22Rv1 (cell line): ENCODE results near the gene TMEM254.

Experiments
- H3K27ac ChIP-seq: fragments of 450-650 bp; 2 replicates; pipeline ENCODE4 v1.5.1; 2017
- CTCF ChIP-seq: fragments of 450-650 bp; IDR thresholded peaks from 2 replicates; pipeline ENCODE4 v1.5.1; 2017; ENCODE audit warnings: mild to moderate bottlenecking
- ZFX ChIP-seq: fragments of 450-650 bp; IDR thresholded peaks from 2 replicates; pipeline ENCODE4 v1.6.1; 2017; ENCODE audit warnings: antibody characterized with exemption, borderline replicate concordance

Gene TMEM254

GRCh38 chr10:80068270-80068669 is 10.2 kb upstream of the TMEM254 start:
- TF ChIP-seq ZFX (no peak), CTCF (no peak)
- H3K27ac ChIP-seq: no peak overlapping the region

- TF ChIP-seq CTCF: no peak
- H3K27ac ChIP-seq: no peak overlapping the region
Measured at GRCh38 chr10:80070057-80070456, 8.4 kb upstream of the TMEM254 start.

- no peak for TF ChIP-seq CTCF
- TF ChIP-seq ZFX: no peak
- no peak overlapping the region for H3K27ac ChIP-seq
Measured at GRCh38 chr10:80072584-80072983, 5.9 kb upstream of the TMEM254 start.

- TF ChIP-seq CTCF (no peak), ZFX (no peak)
- no peak overlapping the region for H3K27ac ChIP-seq
Measured at GRCh38 chr10:80075781-80076180, 2.7 kb upstream of the TMEM254 start.

GRCh38 chr10:80077869-80078447 is 507 bp upstream of the TMEM254 start:
- no peak for TF ChIP-seq CTCF
- TF ChIP-seq ZFX: no peak
- H3K27ac ChIP-seq: peak overlapping the region; percentile 97

GRCh38 chr10:80079312-80079719 is 851 bp downstream of the TMEM254 start:
- H3K27ac ChIP-seq: peak overlapping the region; percentile 97
- TF ChIP-seq CTCF: no peak
- no peak for TF ChIP-seq ZFX

- no peak for TF ChIP-seq CTCF
- no peak for TF ChIP-seq ZFX
- H3K27ac ChIP-seq: no peak overlapping the region
Measured at GRCh38 chr10:80081026-80081425, 2.6 kb downstream of the TMEM254 start.
